HepG2 (cell line): ENCODE data around the gene SLX9. TPM values are rescaled to one million over a fixed set of nuclear protein-coding genes. Genes with fewer than 3 reads are reported as not detected.

Source experiments
- ETS1 ChIP-seq: sonication (generic); formaldehyde crosslinking; IDR thresholded peaks from 2 replicates; pipeline ENCODE4 v1.4.0; 2020; ENCODE audit warnings: missing genetic modification reagents
- GATAD2A ChIP-seq: IDR thresholded peaks from 2 replicates; pipeline ENCODE4 v1.6.1; 2016
- HNF1B ChIP-seq: sonication (generic); formaldehyde crosslinking; IDR thresholded peaks from 2 replicates; pipeline ENCODE4 v1.5.1; 2020; ENCODE audit warnings: mild to moderate bottlenecking, moderate library complexity, missing genetic modification reagents
- KAT2B ChIP-seq: fragments of 150-350 bp; IDR thresholded peaks from 2 replicates; pipeline ENCODE4 v1.6.1; 2014; ENCODE audit warnings: low read depth, low read length, borderline replicate concordance
- KDM6A ChIP-seq: IDR thresholded peaks from 2 replicates; pipeline ENCODE4 v1.6.1; 2016; ENCODE audit warnings: low read depth
- MAFG ChIP-seq: sonication (generic); formaldehyde crosslinking; IDR thresholded peaks from 2 replicates; pipeline ENCODE4 v1.5.1; 2020; ENCODE audit warnings: mild to moderate bottlenecking, missing genetic modification reagents
- NPAS2 ChIP-seq: sonication (generic); formaldehyde crosslinking; IDR thresholded peaks from 2 replicates; pipeline ENCODE4 v1.8.0; 2022; ENCODE audit warnings: mild to moderate bottlenecking, missing genetic modification reagents, borderline replicate concordance
- NR2F6 ChIP-seq, 2 experiments: IDR thresholded peaks; 2 replicates each; pipeline ENCODE4 v1.6.1; 2016; ENCODE audit warnings: antibody characterized with exemption in 1 of 2, mild to moderate bottlenecking in 1 of 2
- RBFOX2 ChIP-seq: fragments of 200-400 bp; formaldehyde crosslinking; IDR thresholded peaks from 2 replicates; pipeline ENCODE4 v1.6.1; 2017; ENCODE audit warnings: low read depth, mild to moderate bottlenecking, low read length
- ZGPAT ChIP-seq: IDR thresholded peaks from 2 replicates; pipeline ENCODE4 v1.6.1; 2016; ENCODE audit warnings: mild to moderate bottlenecking
- ZNF558 ChIP-seq: sonication (generic); formaldehyde crosslinking; IDR thresholded peaks from 2 replicates; pipeline ENCODE4 v1.9.0; 2022; ENCODE audit warnings: mild to moderate bottlenecking, missing genetic modification reagents, borderline replicate concordance
- ZNF672 ChIP-seq: sonication (generic); formaldehyde crosslinking; IDR thresholded peaks from 2 replicates; pipeline ENCODE4 v1.8.1; 2022; ENCODE audit warnings: missing genetic modification reagents
- ZSCAN21 ChIP-seq: sonication (generic); formaldehyde crosslinking; IDR thresholded peaks from 2 replicates; pipeline ENCODE4 v1.8.0; 2022; ENCODE audit warnings: mild to moderate bottlenecking, missing genetic modification reagents, moderate library complexity, borderline replicate concordance
- polyA plus RNA-seq, 8 experiments: library from polyadenylated mRNA; depleted of rRNA in 3 of 8; stranded (reverse) in 7 of 8; unstranded in 1 of 8; fragments of >200 nt; fragmentation: Illumina TruSeq in 4 of 8; extraction: Trizol in 4 of 8; gene quantifications; 2 replicates each; pipeline versions ENCODE4 v1.2.1 to v1.2.3, GENCODE V29; 2011 to 2016; ENCODE audit warnings: low read depth in 4 of 8, missing spikeins in 1 of 8, mixed read lengths in 1 of 8; ENCODE audit not compliant: insufficient read depth in 1 of 8
- total RNA-seq, 5 experiments: library from RNA; depleted of rRNA; stranded (reverse); fragments of >200 nt; fragmentation: Illumina TruSeq; extraction: Trizol; gene quantifications; 2 replicates each; pipeline ENCODE4 v1.2.3, GENCODE V29; 2016; ENCODE audit warnings: low read depth in 1 of 5
- TF ChIP-seq, protein P1 (sequence below): sonication (generic); formaldehyde crosslinking; IDR thresholded peaks from 2 replicates; pipeline ENCODE4 v1.5.0; 2020; ENCODE audit warnings: mild to moderate bottlenecking, missing genetic modification reagents
- TF ChIP-seq, protein P2 (sequence below): sonication (generic); formaldehyde crosslinking; IDR thresholded peaks from 2 replicates; pipeline ENCODE4 v1.5.0; 2020; ENCODE audit warnings: missing genetic modification reagents
- TF ChIP-seq, protein P3 (sequence below): sonication (generic); formaldehyde crosslinking; IDR thresholded peaks from 2 replicates; pipeline ENCODE4 v1.4.0; 2020; ENCODE audit warnings: missing genetic modification reagents
- TF ChIP-seq, protein P4 (sequence below): IDR thresholded peaks from 2 replicates; pipeline ENCODE4 v1.6.1; 2016; ENCODE audit warnings: missing compliant biosample characterization, missing genetic modification reagents, borderline replicate concordance

The SLX9 gene
- total and polyA plus RNA-seq, 2 of the 13 experiments (the other 11 are each of a cell fraction or from before 2014, with no cell fraction given): 21.0 to 47.1 TPM

- TF ChIP-seq ZSCAN21 (0 out of 2 replicates have a peak, but pooled peaks have one; percentile 29), ZNF558 (CRISPR knock-in tag) (no peak), RBFOX2 (no peak), MAFG (no peak), NPAS2 (CRISPR knock-in tag) (no peak), HNF1B (peak; percentile 48; the same call in 1 of the 2 replicates), GATAD2A (CRISPR knock-in tag) (peak; percentile 92), ZNF672 (CRISPR knock-in tag) (no peak), NR2F6 (IDR thresholded peaks at IDR 0.05) (peak; percentile 45; the same call in 1 of the 2 replicates), NR2F6 (CRISPR knock-in tag; IDR thresholded peaks at IDR 0.05) (peak; percentile 91), KDM6A (CRISPR knock-in tag) (peak; percentile 69; the same call in 1 of the 2 replicates), ZGPAT (CRISPR knock-in tag) (0 out of 2 replicates have a peak, but pooled peaks have one; percentile 33), KAT2B (no peak), ETS1 (CRISPR knock-in tag) (no peak)
- TF ChIP-seq, protein P1, sequence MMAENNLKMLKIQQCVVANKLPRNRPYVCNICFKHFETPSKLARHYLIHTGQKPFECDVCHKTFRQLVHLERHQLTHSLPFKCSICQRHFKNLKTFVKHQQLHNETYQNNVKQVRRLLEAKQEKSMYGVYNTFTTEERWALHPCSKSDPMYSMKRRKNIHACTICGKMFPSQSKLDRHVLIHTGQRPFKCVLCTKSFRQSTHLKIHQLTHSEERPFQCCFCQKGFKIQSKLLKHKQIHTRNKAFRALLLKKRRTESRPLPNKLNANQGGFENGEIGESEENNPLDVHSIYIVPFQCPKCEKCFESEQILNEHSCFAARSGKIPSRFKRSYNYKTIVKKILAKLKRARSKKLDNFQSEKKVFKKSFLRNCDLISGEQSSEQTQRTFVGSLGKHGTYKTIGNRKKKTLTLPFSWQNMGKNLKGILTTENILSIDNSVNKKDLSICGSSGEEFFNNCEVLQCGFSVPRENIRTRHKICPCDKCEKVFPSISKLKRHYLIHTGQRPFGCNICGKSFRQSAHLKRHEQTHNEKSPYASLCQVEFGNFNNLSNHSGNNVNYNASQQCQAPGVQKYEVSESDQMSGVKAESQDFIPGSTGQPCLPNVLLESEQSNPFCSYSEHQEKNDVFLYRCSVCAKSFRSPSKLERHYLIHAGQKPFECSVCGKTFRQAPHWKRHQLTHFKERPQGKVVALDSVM (CRISPR knock-in tag): no peak
- TF ChIP-seq, protein P2, sequence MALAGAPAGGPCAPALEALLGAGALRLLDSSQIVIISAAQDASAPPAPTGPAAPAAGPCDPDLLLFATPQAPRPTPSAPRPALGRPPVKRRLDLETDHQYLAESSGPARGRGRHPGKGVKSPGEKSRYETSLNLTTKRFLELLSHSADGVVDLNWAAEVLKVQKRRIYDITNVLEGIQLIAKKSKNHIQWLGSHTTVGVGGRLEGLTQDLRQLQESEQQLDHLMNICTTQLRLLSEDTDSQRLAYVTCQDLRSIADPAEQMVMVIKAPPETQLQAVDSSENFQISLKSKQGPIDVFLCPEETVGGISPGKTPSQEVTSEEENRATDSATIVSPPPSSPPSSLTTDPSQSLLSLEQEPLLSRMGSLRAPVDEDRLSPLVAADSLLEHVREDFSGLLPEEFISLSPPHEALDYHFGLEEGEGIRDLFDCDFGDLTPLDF: no peak
- TF ChIP-seq, protein P3, sequence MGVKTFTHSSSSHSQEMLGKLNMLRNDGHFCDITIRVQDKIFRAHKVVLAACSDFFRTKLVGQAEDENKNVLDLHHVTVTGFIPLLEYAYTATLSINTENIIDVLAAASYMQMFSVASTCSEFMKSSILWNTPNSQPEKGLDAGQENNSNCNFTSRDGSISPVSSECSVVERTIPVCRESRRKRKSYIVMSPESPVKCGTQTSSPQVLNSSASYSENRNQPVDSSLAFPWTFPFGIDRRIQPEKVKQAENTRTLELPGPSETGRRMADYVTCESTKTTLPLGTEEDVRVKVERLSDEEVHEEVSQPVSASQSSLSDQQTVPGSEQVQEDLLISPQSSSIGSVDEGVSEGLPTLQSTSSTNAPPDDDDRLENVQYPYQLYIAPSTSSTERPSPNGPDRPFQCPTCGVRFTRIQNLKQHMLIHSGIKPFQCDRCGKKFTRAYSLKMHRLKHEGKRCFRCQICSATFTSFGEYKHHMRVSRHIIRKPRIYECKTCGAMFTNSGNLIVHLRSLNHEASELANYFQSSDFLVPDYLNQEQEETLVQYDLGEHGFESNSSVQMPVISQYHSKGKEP: no peak
- TF ChIP-seq, protein P4, sequence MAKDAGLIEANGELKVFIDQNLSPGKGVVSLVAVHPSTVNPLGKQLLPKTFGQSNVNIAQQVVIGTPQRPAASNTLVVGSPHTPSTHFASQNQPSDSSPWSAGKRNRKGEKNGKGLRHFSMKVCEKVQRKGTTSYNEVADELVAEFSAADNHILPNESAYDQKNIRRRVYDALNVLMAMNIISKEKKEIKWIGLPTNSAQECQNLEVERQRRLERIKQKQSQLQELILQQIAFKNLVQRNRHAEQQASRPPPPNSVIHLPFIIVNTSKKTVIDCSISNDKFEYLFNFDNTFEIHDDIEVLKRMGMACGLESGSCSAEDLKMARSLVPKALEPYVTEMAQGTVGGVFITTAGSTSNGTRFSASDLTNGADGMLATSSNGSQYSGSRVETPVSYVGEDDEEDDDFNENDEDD (CRISPR knock-in tag): peak; percentile 63; the same call in 1 of the 2 replicates
Measured at GRCh38 chr21:45021428-45022347, 81.9 kb downstream of the SLX9 start (continued).
